ENCODE measurements around the gene FGD3. TPM values are rescaled to one million over a fixed set of nuclear protein-coding genes. Genes with fewer than 3 reads are reported as not detected.

Gene FGD3
- total and polyA plus RNA-seq, 2 of the 8 experiments (the other 6 are each of a cell fraction or from before 2014, with no cell fraction given), result 1.4 to 1.9 TPM

DNA sequence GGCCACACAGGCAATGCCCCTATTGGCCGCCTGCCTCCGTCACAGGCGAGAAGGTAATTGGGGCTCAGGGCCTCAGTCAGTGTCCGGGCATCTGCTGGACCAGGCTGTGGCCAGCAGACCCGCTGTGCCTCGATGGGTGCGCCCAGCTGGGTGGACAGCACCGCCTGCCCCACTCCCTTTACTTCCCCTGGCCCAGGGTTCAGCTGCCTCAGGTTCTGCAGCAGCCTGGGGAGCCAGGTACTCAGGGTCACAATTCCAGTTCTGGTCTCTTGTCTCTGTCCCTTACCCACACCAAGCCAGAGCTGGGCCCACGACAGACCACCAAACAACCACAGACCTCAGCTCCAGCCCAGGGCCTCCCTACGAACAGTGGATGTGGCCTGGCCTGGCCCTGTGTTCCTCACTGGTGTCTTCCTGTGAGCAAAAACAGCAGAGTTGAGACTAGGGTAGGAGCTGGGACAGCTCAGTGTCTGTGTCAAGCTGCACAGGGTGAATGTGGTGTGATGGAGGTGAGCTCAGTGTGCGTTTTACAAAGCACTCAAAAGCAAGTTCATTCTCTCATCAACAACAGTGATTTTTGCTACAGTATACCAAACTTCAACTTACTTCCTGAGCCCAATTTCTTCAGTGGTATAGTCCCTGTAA, 77.8 kb downstream of the FGD3 start:
- no peak overlapping the region for H3K9ac ChIP-seq (replicated peaks in 1 of 4; ENCODE audit: extremely low read depth in 1 of 4, low read depth in 3 of 4, low read length in 3 of 4)
- no peak overlapping the region for H2BK15ac ChIP-seq (ENCODE audit: low read length)
- no peak overlapping the region for H2BK12ac ChIP-seq (ENCODE audit: low read depth, low read length)
- no peak overlapping the region for H2BK120ac ChIP-seq (replicated peaks; ENCODE audit: low read depth, low read length)
- 92% methylated on average over 11 of the region's 11 CpGs; no CpG with 5 or more reads in 1 of the 2 experiments for WGBS, 2 experiments (ENCODE audit: extremely low coverage in 1 of 2, insufficient coverage in 1 of 2, insufficient read length in 1 of 2, insufficient replicate concordance in 2 of 2, low coverage in 1 of 2, low lambda C conversion rate in 2 of 2, missing lambda C conversion rate in 1 of 2)
- no peak overlapping the region for H3K27ac ChIP-seq (ENCODE audit: low read depth, low read length)
- H3K23ac ChIP-seq (ENCODE audit: insufficient read length), result no peak overlapping the region
- no peak overlapping the region for H2BK20ac ChIP-seq (ENCODE audit: low read length)
- H4K91ac ChIP-seq (replicated peaks; ENCODE audit: insufficient read length, low read length), result peak overlapping the region; percentile 73
- H3K23me2 ChIP-seq (ENCODE audit: low read depth, low read length), result peaks cover 1% of the 10 kb centered on the region; the same call in 1 of the 2 replicates
- no peak overlapping the region for H2AFZ ChIP-seq (ENCODE audit: low read length)
- TF ChIP-seq POLR2A (IDR thresholded peaks at IDR 0.05; ENCODE audit: control extremely low read depth in 1 of 2, low read depth in 2 of 2, low read length in 2 of 2) (no peak), TAF7 (optimal IDR thresholded peaks at IDR 0.05; ENCODE audit: borderline replicate concordance, low read depth, low read length) (no peak)
- no peak overlapping the region for H2AK5ac ChIP-seq (ENCODE audit: low read depth, low read length)
- no peak overlapping the region for H2BK5ac ChIP-seq (ENCODE audit: low read depth, low read length)
- no peaks in the 10 kb centered on the region for H4K20me1 ChIP-seq (replicated peaks in 1 of 2; ENCODE audit: control insufficient read depth in 1 of 2, insufficient read depth in 2 of 2, low read length in 2 of 2)
- H3K27me3 ChIP-seq (replicated peaks in 1 of 4; ENCODE audit: control insufficient read depth in 3 of 4, extremely low read depth in 1 of 4, insufficient read depth in 3 of 4, low read length in 3 of 4), result no peaks in the 10 kb centered on the region; a peak in 1 of 7 replicates
- no peaks in the 10 kb centered on the region for H3K36me3 ChIP-seq (ENCODE audit: control insufficient read depth in 2 of 4, insufficient read depth in 4 of 4, low read length in 3 of 4)
- no peak overlapping the region for H3K56ac ChIP-seq (replicated peaks; ENCODE audit: insufficient read length, low read depth, low read length)
- no peak overlapping the region for H3K4me2 ChIP-seq (ENCODE audit: insufficient read depth in 1 of 2, low read depth in 2 of 2, low read length in 2 of 2)
- ChIA-PET POLR2A (ENCODE audit: partially characterized antibody) (interaction anchor here (0.8 to 1.1 kb wide), 2 partner anchors 33 to 36 kb away, joined by 3 read pairs; no protein-coding TSS in a partner anchor), CTCF (ENCODE audit: partially characterized antibody) (interaction anchor here (0.6 to 3.9 kb wide), 8 partner anchors 11 to 1108 kb away, joined by 3 to 28 read pairs (median 5); no protein-coding TSS in a partner anchor)
- no peaks in the 10 kb centered on the region; a peak in 1 of 7 replicates for H3K4me1 ChIP-seq (replicated peaks in 1 of 4; ENCODE audit: control insufficient read depth in 3 of 4, insufficient read depth in 4 of 4, low read length in 3 of 4)
- no peak overlapping the region for H3K4ac ChIP-seq (replicated peaks; ENCODE audit: insufficient read length, low read depth, low read length)
- no peak overlapping the region for H3K4me3 ChIP-seq (ENCODE audit: extremely low read depth in 1 of 4, insufficient read depth in 2 of 4, low read depth in 3 of 4, low read length in 4 of 4)
- H3K79me1 ChIP-seq (ENCODE audit: low read depth, low read length), result no peaks in the 10 kb centered on the region
- no peak overlapping the region for H3K14ac ChIP-seq (ENCODE audit: insufficient read length)
- DNase-seq (ENCODE audit: low read depth in 1 of 2, low spot score in 2 of 2), result no peak
- peak overlapping the region; percentile 68; the same call in 1 of the 2 replicates for H4K8ac ChIP-seq (ENCODE audit: extremely low read depth, insufficient read depth, low read length)
- FAIRE-seq, result no peak
- no peaks in the 10 kb centered on the region for H3K79me2 ChIP-seq (ENCODE audit: control insufficient read depth in 1 of 2, insufficient read depth in 2 of 2, low read length in 2 of 2)
- no peak overlapping the region; the same call in 1 of the 2 replicates for H3K18ac ChIP-seq (ENCODE audit: extremely low read depth, low read length)
- H4K5ac ChIP-seq (ENCODE audit: insufficient read length, low read depth, low read length), result no peak overlapping the region
- H3K9me3 ChIP-seq (ENCODE audit: insufficient read depth in 2 of 2, low read depth in 1 of 2, low read length in 1 of 2), result no peaks in the 10 kb centered on the region

Measured in H1 (cell line).